ENCODE measurements around the gene TRIM37.

TRIM37 gene

DNA sequence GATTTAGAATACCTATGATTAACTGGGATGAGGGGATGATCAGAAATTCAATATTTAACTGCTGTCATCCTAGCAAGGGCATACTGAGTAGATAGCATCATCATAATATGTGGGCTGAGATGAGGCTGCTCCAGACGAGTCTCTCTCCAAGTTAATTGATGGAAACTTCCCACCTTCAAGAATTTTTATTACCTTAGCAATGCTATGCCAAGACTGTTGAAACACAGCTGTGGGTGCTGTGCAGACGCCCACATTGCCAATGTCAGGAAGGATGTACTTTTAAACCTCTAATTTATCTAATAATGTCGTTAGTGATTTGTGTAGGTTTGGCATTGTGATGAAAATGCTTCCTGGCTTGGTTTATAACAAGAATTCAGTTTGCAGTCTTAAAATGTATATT lies 170.4 kb downstream of the TRIM37 start:
- peak; percentile 47; the same call in 1 of the 2 replicates for TF ChIP-seq SP7 (tag by site-specific recombination; IDR thresholded peaks at IDR 0.05)
- no peak for TF ChIP-seq ZNF274 (IDR thresholded peaks at IDR 0.05; ENCODE audit: low read length)
- TF ChIP-seq ZNF274 (tag by site-specific recombination; IDR thresholded peaks at IDR 0.05; ENCODE audit: borderline replicate concordance) = no peak
- TF ChIP-seq EGR2 (tag by site-specific recombination; IDR thresholded peaks at IDR 0.05; ENCODE audit: low read depth) = peak; percentile 82
- TF ChIP-seq ZFHX2 (tag by site-specific recombination; conservative IDR thresholded peaks at IDR 0.05) = peak; percentile 86
- Histone ChIP-seq H3K36me3 (ENCODE audit: control insufficient read depth in 2 of 2, insufficient read depth in 1 of 2, low read length in 2 of 2) (no peaks in the 10 kb centered on the region), H3K27ac (ENCODE audit: extremely low read depth, low read depth, low read length) (no peak overlapping the region), H3K9me3 (ENCODE audit: control insufficient read depth, insufficient read depth, low read depth, low read length) (no peaks in the 10 kb centered on the region), H3K4me1 (ENCODE audit: control insufficient read depth, insufficient read depth, low read length) (no peaks in the 10 kb centered on the region), H3K4me3 (ENCODE audit: low read depth, low read length) (no peak overlapping the region)
- ChIA-PET POLR2A (no interaction called here), CTCF (interaction anchor here (1.1 kb wide), 1 partner anchor 20 kb away, joined by 3 read pairs; no protein-coding TSS in a partner anchor)

DNA sequence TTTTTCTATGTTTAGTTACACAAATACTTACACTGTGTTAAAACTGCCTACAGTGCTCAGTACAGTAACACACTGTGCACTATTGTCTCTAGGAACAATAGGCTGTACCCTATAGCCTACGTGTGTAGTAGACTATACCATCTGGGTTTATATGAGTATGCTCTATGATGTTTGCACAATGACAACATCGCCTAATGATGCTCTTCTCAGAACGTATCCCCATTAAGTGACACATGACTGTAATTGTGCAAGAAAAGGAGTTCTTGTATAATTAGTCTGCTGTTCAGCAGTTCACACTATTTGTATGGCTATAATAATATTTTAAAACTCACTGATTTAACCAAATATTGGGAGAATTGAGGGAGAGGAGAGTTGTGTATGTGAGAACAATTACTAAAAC lies 173.7 kb downstream of the TRIM37 start:
- no peak overlapping the region for H3K27ac ChIP-seq (ENCODE audit: extremely low read depth, low read depth, low read length)
- TF ChIP-seq, protein P1, sequence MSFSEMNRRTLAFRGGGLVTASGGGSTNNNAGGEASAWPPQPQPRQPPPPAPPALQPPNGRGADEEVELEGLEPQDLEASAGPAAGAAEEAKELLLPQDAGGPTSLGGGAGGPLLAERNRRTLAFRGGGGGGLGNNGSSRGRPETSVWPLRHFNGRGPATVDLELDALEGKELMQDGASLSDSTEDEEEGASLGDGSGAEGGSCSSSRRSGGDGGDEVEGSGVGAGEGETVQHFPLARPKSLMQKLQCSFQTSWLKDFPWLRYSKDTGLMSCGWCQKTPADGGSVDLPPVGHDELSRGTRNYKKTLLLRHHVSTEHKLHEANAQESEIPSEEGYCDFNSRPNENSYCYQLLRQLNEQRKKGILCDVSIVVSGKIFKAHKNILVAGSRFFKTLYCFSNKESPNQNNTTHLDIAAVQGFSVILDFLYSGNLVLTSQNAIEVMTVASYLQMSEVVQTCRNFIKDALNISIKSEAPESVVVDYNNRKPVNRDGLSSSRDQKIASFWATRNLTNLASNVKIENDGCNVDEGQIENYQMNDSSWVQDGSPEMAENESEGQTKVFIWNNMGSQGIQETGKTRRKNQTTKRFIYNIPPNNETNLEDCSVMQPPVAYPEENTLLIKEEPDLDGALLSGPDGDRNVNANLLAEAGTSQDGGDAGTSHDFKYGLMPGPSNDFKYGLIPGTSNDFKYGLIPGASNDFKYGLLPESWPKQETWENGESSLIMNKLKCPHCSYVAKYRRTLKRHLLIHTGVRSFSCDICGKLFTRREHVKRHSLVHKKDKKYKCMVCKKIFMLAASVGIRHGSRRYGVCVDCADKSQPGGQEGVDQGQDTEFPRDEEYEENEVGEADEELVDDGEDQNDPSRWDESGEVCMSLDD (tag by site-specific recombination; IDR thresholded peaks at IDR 0.05) = no peak
- TF ChIP-seq, protein P2, sequence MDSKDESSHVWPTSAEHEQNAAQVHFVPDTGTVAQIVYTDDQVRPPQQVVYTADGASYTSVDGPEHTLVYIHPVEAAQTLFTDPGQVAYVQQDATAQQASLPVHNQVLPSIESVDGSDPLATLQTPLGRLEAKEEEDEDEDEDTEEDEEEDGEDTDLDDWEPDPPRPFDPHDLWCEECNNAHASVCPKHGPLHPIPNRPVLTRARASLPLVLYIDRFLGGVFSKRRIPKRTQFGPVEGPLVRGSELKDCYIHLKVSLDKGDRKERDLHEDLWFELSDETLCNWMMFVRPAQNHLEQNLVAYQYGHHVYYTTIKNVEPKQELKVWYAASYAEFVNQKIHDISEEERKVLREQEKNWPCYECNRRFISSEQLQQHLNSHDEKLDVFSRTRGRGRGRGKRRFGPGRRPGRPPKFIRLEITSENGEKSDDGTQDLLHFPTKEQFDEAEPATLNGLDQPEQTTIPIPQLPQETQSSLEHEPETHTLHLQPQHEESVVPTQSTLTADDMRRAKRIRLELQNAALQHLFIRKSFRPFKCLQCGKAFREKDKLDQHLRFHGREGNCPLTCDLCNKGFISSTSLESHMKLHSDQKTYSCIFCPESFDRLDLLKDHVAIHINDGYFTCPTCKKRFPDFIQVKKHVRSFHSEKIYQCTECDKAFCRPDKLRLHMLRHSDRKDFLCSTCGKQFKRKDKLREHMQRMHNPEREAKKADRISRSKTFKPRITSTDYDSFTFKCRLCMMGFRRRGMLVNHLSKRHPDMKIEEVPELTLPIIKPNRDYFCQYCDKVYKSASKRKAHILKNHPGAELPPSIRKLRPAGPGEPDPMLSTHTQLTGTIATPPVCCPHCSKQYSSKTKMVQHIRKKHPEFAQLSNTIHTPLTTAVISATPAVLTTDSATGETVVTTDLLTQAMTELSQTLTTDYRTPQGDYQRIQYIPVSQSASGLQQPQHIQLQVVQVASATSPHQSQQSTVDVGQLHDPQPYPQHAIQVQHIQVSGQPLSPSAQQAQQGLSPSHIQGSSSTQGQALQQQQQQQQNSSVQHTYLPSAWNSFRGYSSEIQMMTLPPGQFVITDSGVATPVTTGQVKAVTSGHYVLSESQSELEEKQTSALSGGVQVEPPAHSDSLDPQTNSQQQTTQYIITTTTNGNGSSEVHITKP (tag by site-specific recombination; IDR thresholded peaks at IDR 0.05) = peak; percentile 29; the same call in 1 of the 2 replicates
- ChIA-PET CTCF (no interaction called here), POLR2A (no interaction called here)
- H3K36me3 ChIP-seq (ENCODE audit: control insufficient read depth in 2 of 2, insufficient read depth in 1 of 2, low read length in 2 of 2) = no peaks in the 10 kb centered on the region
- H3K9me3 ChIP-seq (ENCODE audit: control insufficient read depth, insufficient read depth, low read depth, low read length) = no peaks in the 10 kb centered on the region
- no peaks in the 10 kb centered on the region for H3K4me1 ChIP-seq (ENCODE audit: control insufficient read depth, insufficient read depth, low read length)
- H3K4me3 ChIP-seq (ENCODE audit: low read depth, low read length) = no peak overlapping the region
